ENCODE measurements around the gene PTGFRN.

Gene PTGFRN

GRCh38 chr1:116931016-116931918 is 21.6 kb downstream of the PTGFRN start:
- ATAC-seq = no peak
- TF ChIP-seq ZNF565 (CRISPR knock-in tag; conservative IDR thresholded peaks at IDR 0.05; ENCODE audit: low read depth) = no peak
- no peak for TF ChIP-seq ARNTL (CRISPR knock-in tag; IDR thresholded peaks at IDR 0.05; ENCODE audit: borderline replicate concordance, low read depth)
- no peak for TF ChIP-seq CSRNP3 (CRISPR knock-in tag; IDR thresholded peaks at IDR 0.05)
- TF ChIP-seq TOX (CRISPR knock-in tag; IDR thresholded peaks at IDR 0.05; ENCODE audit: borderline replicate concordance) = no peak
- TF ChIP-seq RARB (CRISPR knock-in tag; IDR thresholded peaks at IDR 0.05) = no peak
- TF ChIP-seq SNAI2 (CRISPR knock-in tag; IDR thresholded peaks at IDR 0.05) = no peak
- no peak for TF ChIP-seq BACH2 (CRISPR knock-in tag; IDR thresholded peaks at IDR 0.05; ENCODE audit: borderline replicate concordance)
- TF ChIP-seq ISL1 (CRISPR knock-in tag; IDR thresholded peaks at IDR 0.05) = no peak
- no peak for TF ChIP-seq ZNF8 (CRISPR knock-in tag; IDR thresholded peaks at IDR 0.05)
- no peak for TF ChIP-seq ZFP3 (CRISPR knock-in tag; IDR thresholded peaks at IDR 0.05)

- no peak for ATAC-seq
- TF ChIP-seq GLIS3 (CRISPR knock-in tag; IDR thresholded peaks at IDR 0.05) (no peak), ZNF70 (CRISPR knock-in tag; IDR thresholded peaks at IDR 0.05) (no peak), PPARA (CRISPR knock-in tag; IDR thresholded peaks at IDR 0.05; ENCODE audit: borderline replicate concordance) (no peak), ARNTL (CRISPR knock-in tag; IDR thresholded peaks at IDR 0.05; ENCODE audit: borderline replicate concordance, low read depth) (no peak), ZC3H10 (CRISPR knock-in tag; IDR thresholded peaks at IDR 0.05) (no peak), ZFP30 (CRISPR knock-in tag; IDR thresholded peaks at IDR 0.05) (no peak), TSHZ2 (CRISPR knock-in tag; IDR thresholded peaks at IDR 0.05) (no peak), CSDC2 (CRISPR knock-in tag; IDR thresholded peaks at IDR 0.05) (no peak), SNAI2 (CRISPR knock-in tag; IDR thresholded peaks at IDR 0.05) (no peak), TOX (CRISPR knock-in tag; IDR thresholded peaks at IDR 0.05; ENCODE audit: borderline replicate concordance) (no peak), ZNF8 (CRISPR knock-in tag; IDR thresholded peaks at IDR 0.05) (no peak), CSRNP3 (CRISPR knock-in tag; IDR thresholded peaks at IDR 0.05) (no peak), ISL1 (CRISPR knock-in tag; IDR thresholded peaks at IDR 0.05) (no peak), CREB5 (CRISPR knock-in tag; IDR thresholded peaks at IDR 0.05; ENCODE audit: low read depth) (no peak), TCF4 (CRISPR knock-in tag; IDR thresholded peaks at IDR 0.05; ENCODE audit: borderline replicate concordance) (no peak), OSR1 (CRISPR knock-in tag; IDR thresholded peaks at IDR 0.05) (no peak), ZFP3 (CRISPR knock-in tag; IDR thresholded peaks at IDR 0.05) (no peak)
Observed at GRCh38 chr1:116933606-116934515, 24.1 kb downstream of the PTGFRN start.
